GM10248 (cell line): Measurements from ENCODE around the gene THSD8.
A peak's percentile ranks its signal among the peaks of the same experiment; 100 is the strongest.

Experiments
- CTCF ChIA-PET: fragments of 300-600 bp; sonication (Branson Sonifier 250); formaldehyde crosslinking; extraction: SDS; loops from one replicate; lab custom pipeline; 2021; ENCODE audit warnings: antibody characterized with exemption; lab: Yijun Ruan, JAX
- POLR2A ChIA-PET: fragments of 350-650 bp; sonication (Branson Sonifier 250); formaldehyde crosslinking; extraction: SDS; loops from one replicate; lab custom pipeline; 2020; ENCODE audit warnings: antibody characterized with exemption; lab: Yijun Ruan, JAX
- DNase-seq: peaks from one replicate; pipeline ENCODE4 v3.0.0; 2012; ENCODE audit errors: extremely low spot score
- CTCF ChIP-seq: IDR thresholded peaks from 2 replicates; pipeline ENCODE4 v1.5.1; 2012; ENCODE audit warnings: mild to moderate bottlenecking, low read depth; ENCODE audit errors: extremely low read depth, missing control alignments, control extremely low read depth

The THSD8 gene

GRCh38 chr19:12825254-12826131, 23.6 kb downstream of the THSD8 start:
- CTCF ChIA-PET = interaction anchor here (0.8 to 3.2 kb wide), 11 partner anchors 11 to 269 kb away, joined by 3 to 22 read pairs (median 7); no protein-coding TSS in a partner anchor
- no peak for DNase-seq
- POLR2A ChIA-PET = no interaction called here
- peak; percentile 47 for TF ChIP-seq CTCF

GRCh38 chr19:12828494-12828893, 26.6 kb downstream of the THSD8 start:
- CTCF ChIA-PET = interaction anchor here (1.1 to 3.2 kb wide), 5 partner anchors 10 to 68 kb away, joined by 3 to 14 read pairs (median 5); no protein-coding TSS in a partner anchor
- TF ChIP-seq CTCF = no peak

GRCh38 chr19:12833418-12833737, 31.5 kb downstream of the THSD8 start:
- CTCF ChIA-PET = interaction anchor here (1.1 to 2.9 kb wide), 3 partner anchors 14 to 94 kb away, joined by 3 to 20 read pairs (median 5); no protein-coding TSS in a partner anchor
- DNase-seq = no peak
- POLR2A ChIA-PET = no interaction called here
- no peak for TF ChIP-seq CTCF

More at GRCh38 chr19:12828494-12828893, 26.6 kb downstream of the THSD8 start:
- DNase-seq = peak; percentile 55
- POLR2A ChIA-PET = no interaction called here

GRCh38 chr19:12833738-12834565, 32.1 kb downstream of the THSD8 start:
- CTCF ChIA-PET = interaction anchor here (1.0 to 3.9 kb wide), 7 partner anchors 14 to 131 kb away, joined by 3 to 20 read pairs (median 4); no protein-coding TSS in a partner anchor
- peak; percentile 69 for DNase-seq
- POLR2A ChIA-PET = no interaction called here
- TF ChIP-seq CTCF = no peak

GRCh38 chr19:12834566-12834943, 32.7 kb downstream of the THSD8 start, which contains the start of gene RTBDN:
RTBDN (minus strand) TSS chr19:12834579; CDS start chr19:12829979, 4,600 bp downstream.
- TF ChIP-seq CTCF = no peak
- CTCF ChIA-PET = interaction anchor here (1.0 to 3.9 kb wide), 7 partner anchors 13 to 131 kb away, joined by 3 to 20 read pairs (median 4); no protein-coding TSS in a partner anchor
- POLR2A ChIA-PET = no interaction called here
- no peak for DNase-seq
